DOHH2 (cell line): Measurements from ENCODE around the gene DCLK1.

ENCODE experiments used
- EZH2phosphoT487 ChIP-seq: fragments of 200-600 bp; sonication (generic); IDR thresholded peaks from 2 replicates; pipeline ENCODE4 v1.6.1; 2017; ENCODE audit warnings: borderline replicate concordance, mild to moderate bottlenecking, antibody characterized with exemption, low read length, moderate library complexity, mixed read lengths
- TF ChIP-seq, protein P1 (sequence below): fragments of 200-600 bp; sonication (generic); IDR thresholded peaks from one replicate; pipeline ENCODE4 v1.5.1; 2014; ENCODE audit warnings: antibody characterized with exemption, mild to moderate bottlenecking, low read depth, low read length; ENCODE audit not compliant: poor library complexity, severe bottlenecking

DNA sequence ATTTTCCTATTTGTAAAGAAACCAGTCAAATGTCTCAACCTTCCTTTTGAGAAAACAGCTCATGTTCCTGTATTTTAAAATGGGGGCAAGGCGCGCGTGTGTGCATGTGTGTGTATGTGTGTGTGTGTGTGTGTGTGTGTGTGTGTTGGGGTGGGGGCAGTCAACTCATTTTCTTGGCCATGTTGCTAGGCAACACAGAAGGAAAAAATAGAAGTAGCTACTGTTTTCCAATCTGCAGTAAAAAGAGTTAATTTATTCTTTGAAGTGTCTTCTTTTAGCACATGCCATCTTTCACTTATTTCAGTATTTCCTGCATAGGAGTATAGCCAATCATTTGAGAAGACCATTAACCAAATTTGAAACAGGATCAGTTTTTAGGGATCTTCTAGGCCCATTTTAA is 279.3 kb downstream of the DCLK1 start:
- TF ChIP-seq, protein P1, sequence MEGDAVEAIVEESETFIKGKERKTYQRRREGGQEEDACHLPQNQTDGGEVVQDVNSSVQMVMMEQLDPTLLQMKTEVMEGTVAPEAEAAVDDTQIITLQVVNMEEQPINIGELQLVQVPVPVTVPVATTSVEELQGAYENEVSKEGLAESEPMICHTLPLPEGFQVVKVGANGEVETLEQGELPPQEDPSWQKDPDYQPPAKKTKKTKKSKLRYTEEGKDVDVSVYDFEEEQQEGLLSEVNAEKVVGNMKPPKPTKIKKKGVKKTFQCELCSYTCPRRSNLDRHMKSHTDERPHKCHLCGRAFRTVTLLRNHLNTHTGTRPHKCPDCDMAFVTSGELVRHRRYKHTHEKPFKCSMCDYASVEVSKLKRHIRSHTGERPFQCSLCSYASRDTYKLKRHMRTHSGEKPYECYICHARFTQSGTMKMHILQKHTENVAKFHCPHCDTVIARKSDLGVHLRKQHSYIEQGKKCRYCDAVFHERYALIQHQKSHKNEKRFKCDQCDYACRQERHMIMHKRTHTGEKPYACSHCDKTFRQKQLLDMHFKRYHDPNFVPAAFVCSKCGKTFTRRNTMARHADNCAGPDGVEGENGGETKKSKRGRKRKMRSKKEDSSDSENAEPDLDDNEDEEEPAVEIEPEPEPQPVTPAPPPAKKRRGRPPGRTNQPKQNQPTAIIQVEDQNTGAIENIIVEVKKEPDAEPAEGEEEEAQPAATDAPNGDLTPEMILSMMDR: no peak
- TF ChIP-seq EZH2phosphoT487: no peak
